Muscle of leg (tissue), 11 donors: ENCODE results near the gene DMGDH. TPM values are rescaled to one million over a fixed set of nuclear protein-coding genes. Genes with fewer than 3 reads are reported as not detected.

ENCODE experiments used
- DNase-seq: peaks from one replicate; pipeline ENCODE4 v3.0.0; 2013
- H3K27ac ChIP-seq: one replicate; pipeline ENCODE4 v1.5.1; 2013; ENCODE audit warnings: mild to moderate bottlenecking, low read length, control low read depth
- H3K27me3 ChIP-seq: one replicate; pipeline ENCODE4 v1.6.1; 2013; ENCODE audit warnings: low read length; ENCODE audit not compliant: control insufficient read depth, insufficient read depth
- H3K36me3 ChIP-seq: one replicate; pipeline ENCODE4 v1.6.1; 2013; ENCODE audit warnings: low read length; ENCODE audit not compliant: control insufficient read depth, insufficient read depth
- H3K4me1 ChIP-seq: one replicate; pipeline ENCODE4 v1.6.1; 2013; ENCODE audit warnings: low read length; ENCODE audit not compliant: control insufficient read depth, insufficient read depth
- H3K4me3 ChIP-seq: one replicate; pipeline ENCODE4 v1.5.1; 2013; ENCODE audit warnings: low read length, control low read depth
- H3K9me3 ChIP-seq: replicated peaks from 2 replicates; pipeline ENCODE4 v1.6.1; 2013; ENCODE audit warnings: low read depth, low read length; ENCODE audit not compliant: control insufficient read depth
- WGBS: methylation state at CpG from one replicate; pipeline ENCODE4 v1.1.5; 2013; ENCODE audit warnings: missing lambda C conversion rate; ENCODE audit not compliant: insufficient coverage; 5-methylcytosine and 5-hydroxymethylcytosine counted together
- polyA plus RNA-seq, 8 donors: library from polyadenylated mRNA; unstranded; fragments of 120-200 nt; gene quantifications; one replicate each; pipeline versions ENCODE4 v1.2.1 to v1.2.3, GENCODE V29; 2013; ENCODE audit warnings: inconsistent platforms in 1 of 8, low replicate concordance in 1 of 8; ENCODE audit not compliant: insufficient read length in 8 of 8, insufficient read depth in 1 of 8
- total RNA-seq: library from RNA; stranded (reverse); fragments of 120-200 nt; gene quantifications from one replicate; pipeline ENCODE4 v1.2.4, GENCODE V29; 2013

Gene DMGDH
- total and polyA plus RNA-seq, 9 donors = 1.4 to 2.9 (median 2.1) TPM

- no peaks in the 10 kb centered on the region for H3K36me3 ChIP-seq
- H3K9me3 ChIP-seq = no peaks in the 10 kb centered on the region
- peaks cover 2% of the 10 kb centered on the region for H3K27me3 ChIP-seq
- no peak overlapping the region for H3K4me3 ChIP-seq
- H3K27ac ChIP-seq = no peak overlapping the region
- no peak for DNase-seq
- no peaks in the 10 kb centered on the region for H3K4me1 ChIP-seq
Observed at GRCh38 chr5:79001471-79001870, 68.0 kb downstream of the DMGDH start.

GRCh38 chr5:78997090-78997489 lies 72.4 kb downstream of the DMGDH start:
- DNase-seq = no peak
- WGBS = no CpG with 5 or more reads among the region's 2 CpGs
- no peaks in the 10 kb centered on the region for H3K9me3 ChIP-seq
- no peak overlapping the region for H3K4me3 ChIP-seq
- no peaks in the 10 kb centered on the region for H3K36me3 ChIP-seq
- no peak overlapping the region for H3K27ac ChIP-seq
- H3K4me1 ChIP-seq = no peaks in the 10 kb centered on the region
- peaks cover 2% of the 10 kb centered on the region for H3K27me3 ChIP-seq

- Histone ChIP-seq H3K4me1 (no peaks in the 10 kb centered on the region), H3K27ac (no peak overlapping the region), H3K36me3 (no peaks in the 10 kb centered on the region), H3K9me3 (no peaks in the 10 kb centered on the region), H3K27me3 (peaks cover 2% of the 10 kb centered on the region), H3K4me3 (no peak overlapping the region)
- DNase-seq = no peak
- WGBS = 90% methylated on average over 2 of the region's 2 CpGs
Observed at GRCh38 chr5:78995521-78996007, 73.9 kb downstream of the DMGDH start.

GRCh38 chr5:78993165-78993564 lies 76.3 kb downstream of the DMGDH start:
- H3K9me3 ChIP-seq = no peaks in the 10 kb centered on the region
- H3K27ac ChIP-seq = no peak overlapping the region
- peaks cover under 1% of the 10 kb centered on the region for H3K27me3 ChIP-seq
- H3K4me3 ChIP-seq = no peak overlapping the region
- no peaks in the 10 kb centered on the region for H3K36me3 ChIP-seq
- no peak for DNase-seq
- no peaks in the 10 kb centered on the region for H3K4me1 ChIP-seq

DNA sequence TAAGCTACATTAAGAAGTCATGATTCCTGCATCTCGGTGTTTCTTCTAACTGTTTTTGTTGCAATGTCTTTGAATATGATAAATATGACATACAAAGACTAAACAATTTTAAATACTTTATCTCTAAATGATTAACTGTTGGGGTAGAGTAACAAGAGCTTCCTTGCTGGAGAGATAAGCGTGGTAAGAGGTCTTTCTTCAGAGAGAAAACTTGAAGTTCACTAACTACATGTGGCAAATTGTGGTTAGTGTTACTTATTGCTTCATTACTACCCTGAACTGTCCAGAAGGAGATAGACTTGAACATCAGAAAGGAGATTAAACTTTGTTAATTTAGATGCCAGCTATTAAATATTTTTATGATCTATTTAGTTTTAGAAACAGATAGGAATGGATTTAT lies 77.3 kb downstream of the DMGDH start:
- WGBS = no CpG with 5 or more reads among the region's 2 CpGs
- Histone ChIP-seq H3K27me3 (no peaks in the 10 kb centered on the region), H3K27ac (no peak overlapping the region), H3K4me1 (no peaks in the 10 kb centered on the region), H3K36me3 (no peaks in the 10 kb centered on the region), H3K4me3 (no peak overlapping the region), H3K9me3 (no peaks in the 10 kb centered on the region)
- DNase-seq = no peak

DNA sequence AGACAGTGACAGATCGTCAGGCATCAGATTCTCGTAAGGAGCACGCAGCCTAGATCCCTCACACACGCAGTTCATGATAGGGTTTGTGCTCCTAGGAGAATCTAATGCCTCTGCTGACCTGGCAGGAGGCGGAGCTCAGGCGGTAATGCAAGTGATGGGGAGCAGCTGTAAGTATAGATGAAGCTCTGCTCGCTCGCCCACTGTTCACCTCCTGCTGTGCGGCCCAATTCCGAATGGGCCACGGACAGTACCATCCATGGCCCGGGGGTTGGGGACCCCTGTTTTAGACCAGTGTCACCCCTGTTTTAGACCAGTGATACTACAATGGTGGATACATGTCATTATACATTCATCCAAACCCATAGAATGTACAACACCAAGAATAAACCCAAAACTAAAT lies 80.4 kb downstream of the DMGDH start:
- WGBS = 84% methylated on average over 8 of the region's 12 CpGs
- no peaks in the 10 kb centered on the region for H3K36me3 ChIP-seq
- H3K4me1 ChIP-seq = peaks cover 7% of the 10 kb centered on the region
- no peaks in the 10 kb centered on the region for H3K27me3 ChIP-seq
- H3K27ac ChIP-seq = no peak overlapping the region
- no peaks in the 10 kb centered on the region for H3K9me3 ChIP-seq
- no peak overlapping the region for H3K4me3 ChIP-seq
- no peak for DNase-seq

GRCh38 chr5:78985725-78986223 lies 83.7 kb downstream of the DMGDH start:
- Histone ChIP-seq H3K4me3 (peak overlapping the region; percentile 65), H3K4me1 (peaks cover 14% of the 10 kb centered on the region), H3K27ac (peak overlapping the region; percentile 93), H3K27me3 (no peaks in the 10 kb centered on the region), H3K9me3 (no peaks in the 10 kb centered on the region), H3K36me3 (no peaks in the 10 kb centered on the region)
- WGBS = no CpG with 5 or more reads among the region's 11 CpGs
- peak; percentile 60 for DNase-seq

DNA sequence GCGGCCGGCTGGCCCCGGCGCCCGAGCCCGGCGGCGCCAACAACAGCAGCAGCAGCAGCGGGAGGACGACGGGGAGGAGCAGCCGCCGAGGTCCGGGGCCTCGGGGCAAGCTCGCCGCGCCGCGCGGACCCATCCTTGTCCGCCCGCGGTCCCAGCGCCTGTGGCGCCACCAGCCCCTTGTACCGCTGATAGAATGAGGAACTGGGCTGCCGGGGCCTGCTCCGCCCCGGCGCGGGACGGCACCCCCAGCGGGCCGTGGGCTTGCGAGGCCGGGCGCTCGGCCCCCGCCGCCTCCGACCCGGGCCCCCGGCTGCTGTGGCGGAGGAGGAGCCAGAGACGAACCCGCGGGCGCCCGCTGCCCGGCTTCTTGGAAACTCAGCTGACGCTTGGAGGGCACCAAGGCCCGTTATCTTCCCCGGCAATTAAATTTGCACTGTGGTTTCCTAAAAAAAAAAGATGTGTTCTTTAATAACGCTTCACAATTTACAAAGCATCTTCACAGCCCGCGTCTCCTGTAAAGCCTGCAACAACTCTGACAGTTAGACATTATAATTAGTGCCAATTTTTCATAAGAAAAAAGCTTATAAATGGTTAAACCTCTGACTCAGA lies 84.3 kb downstream of the DMGDH start, which contains the start of gene ARSB:
TSS of gene ARSB (minus strand) at position 195 of the 609 bp plus-strand sequence. CDS start at position 133, 62 bp downstream.
- H3K36me3 ChIP-seq = no peaks in the 10 kb centered on the region
- no peaks in the 10 kb centered on the region for H3K9me3 ChIP-seq
- no peaks in the 10 kb centered on the region for H3K27me3 ChIP-seq
- H3K4me1 ChIP-seq = peaks cover 14% of the 10 kb centered on the region
- peak within 1 kb of the TSS; percentile 65 for H3K4me3 ChIP-seq
- peak; percentile 73 for DNase-seq
- under 1% methylated on average over 45 of the region's 57 CpGs for WGBS
- H3K27ac ChIP-seq = peak within 1 kb of the TSS; percentile 93

GRCh38 chr5:78984439-78985115 lies 84.9 kb downstream of the DMGDH start:
- Histone ChIP-seq H3K9me3 (no peaks in the 10 kb centered on the region), H3K36me3 (no peaks in the 10 kb centered on the region), H3K27ac (peak overlapping the region; percentile 93), H3K4me1 (peaks cover 14% of the 10 kb centered on the region), H3K27me3 (no peaks in the 10 kb centered on the region), H3K4me3 (peak overlapping the region; percentile 65)
- under 1% methylated on average over 72 of the region's 79 CpGs for WGBS
- DNase-seq = peak; percentile 96

- DNase-seq = no peak
- Histone ChIP-seq H3K9me3 (no peaks in the 10 kb centered on the region), H3K36me3 (no peaks in the 10 kb centered on the region), H3K27ac (peak overlapping the region; percentile 93), H3K4me3 (peak overlapping the region; percentile 65), H3K27me3 (no peaks in the 10 kb centered on the region), H3K4me1 (peaks cover 14% of the 10 kb centered on the region)
- WGBS = 0% methylated on average over 7 of the region's 17 CpGs
Observed at GRCh38 chr5:78983601-78984438, 85.7 kb downstream of the DMGDH start.
